H1 (cell line): ENCODE measurements around the gene CACNB2. TPM values are rescaled to one million over a fixed set of nuclear protein-coding genes. Genes with fewer than 3 reads are reported as not detected.
"Not testable (repeated sequence)": the region's sequence is repeated elsewhere in the genome, so short reads cannot be mapped to it uniquely, and the experiment has no call there.

ENCODE experiments used
- CTCF ChIA-PET: fragments of 300-600 bp; sonication (Branson Sonifier 250); formaldehyde crosslinking; loops from one replicate; lab custom pipeline; 2021; ENCODE audit not compliant: partially characterized antibody; lab: Charles Lee
- POLR2A ChIA-PET: fragments of 300-600 bp; sonication (Branson Sonifier 250); formaldehyde crosslinking; loops from one replicate; lab custom pipeline; 2021; ENCODE audit warnings: inconsistent platforms; ENCODE audit not compliant: partially characterized antibody; lab: Charles Lee
- DNase-seq, 2 experiments: peaks; one replicate each; pipeline versions ENCODE4 v3.0.0 to v3.0.0-alpha.2; 2010 to 2022; ENCODE audit warnings: low spot score in 2 of 2, low read depth in 1 of 2, mixed read lengths in 1 of 2
- FAIRE-seq: peaks from 2 replicates; lab custom pipeline; 2011; peaks lifted over from hg19 to GRCh38; lab: Jason Lieb, UNC
- H2AFZ ChIP-seq: 2 replicates; pipeline ENCODE4 v1.8.1; 2012; ENCODE audit warnings: low read length, inconsistent platforms
- H2AK5ac ChIP-seq: 2 replicates; pipeline ENCODE4 v1.6.1; 2013; ENCODE audit warnings: low read depth, low read length
- H2BK120ac ChIP-seq: replicated peaks from 2 replicates; pipeline ENCODE3; 2013; ENCODE audit warnings: low read depth, low read length, inconsistent platforms
- H2BK12ac ChIP-seq: 2 replicates; pipeline ENCODE4 v1.6.1; 2013; ENCODE audit warnings: low read depth, low read length
- H2BK15ac ChIP-seq: 2 replicates; pipeline ENCODE4 v1.6.1; 2013; ENCODE audit warnings: low read length
- H2BK20ac ChIP-seq: 2 replicates; pipeline ENCODE4 v1.6.1; 2013; ENCODE audit warnings: low read length
- H2BK5ac ChIP-seq: 2 replicates; pipeline ENCODE4 v1.6.1; 2013; ENCODE audit warnings: low read depth, low read length
- H3K14ac ChIP-seq: 2 replicates; pipeline ENCODE4 v1.6.1; 2013; ENCODE audit warnings: inconsistent platforms; ENCODE audit not compliant: insufficient read length
- H3K18ac ChIP-seq: 2 replicates; pipeline ENCODE4 v1.6.1; 2013; ENCODE audit warnings: low read length; ENCODE audit errors: extremely low read depth
- H3K23ac ChIP-seq: 2 replicates; pipeline ENCODE4 v1.6.1; 2013; ENCODE audit warnings: inconsistent platforms; ENCODE audit not compliant: insufficient read length
- H3K23me2 ChIP-seq: 2 replicates; pipeline ENCODE4 v1.6.1; 2013; ENCODE audit warnings: low read depth, low read length
- H3K27ac ChIP-seq: 2 replicates; pipeline ENCODE4 v1.6.1; 2011; ENCODE audit warnings: low read depth, low read length, inconsistent platforms
- H3K27me3 ChIP-seq, 4 experiments: replicated peaks in 1 of 4; 1 replicate in 1 of 4; 2 replicates in 3 of 4; pipeline versions ENCODE4 v1.6.1 to v1.8.1; 2011 to 2013; ENCODE audit warnings: low read length in 3 of 4, mild to moderate bottlenecking in 3 of 4, inconsistent platforms in 2 of 4, mixed read lengths in 2 of 4, moderate library complexity in 1 of 4; ENCODE audit not compliant: control insufficient read depth in 3 of 4, insufficient read depth in 3 of 4; ENCODE audit errors: extremely low read depth in 1 of 4
- H3K36me3 ChIP-seq, 4 experiments: 2 replicates each; pipeline versions ENCODE4 v1.6.1 to v1.8.1; 2011 to 2013; ENCODE audit warnings: mild to moderate bottlenecking in 4 of 4, low read length in 3 of 4, moderate library complexity in 2 of 4, control low read depth in 1 of 4, inconsistent platforms in 1 of 4; ENCODE audit not compliant: insufficient read depth in 4 of 4, control insufficient read depth in 2 of 4
- H3K4ac ChIP-seq: replicated peaks from 2 replicates; pipeline ENCODE3; 2013; ENCODE audit warnings: low read length, low read depth, mixed read lengths, inconsistent platforms; ENCODE audit not compliant: insufficient read length
- H3K4me1 ChIP-seq, 4 experiments: replicated peaks in 1 of 4; 1 replicate in 1 of 4; 2 replicates in 3 of 4; pipeline versions ENCODE4 v1.6.1 to v1.8.1; 2011 to 2013; ENCODE audit warnings: low read length in 3 of 4, inconsistent platforms in 2 of 4, mixed read lengths in 1 of 4; ENCODE audit not compliant: insufficient read depth in 4 of 4, control insufficient read depth in 3 of 4
- H3K4me2 ChIP-seq, 2 experiments: 2 replicates each; pipeline versions ENCODE4 v1.6.1 to v1.8.1; 2011 to 2013; ENCODE audit warnings: low read depth in 2 of 2, low read length in 2 of 2, control low read depth in 1 of 2, inconsistent platforms in 1 of 2, mild to moderate bottlenecking in 1 of 2; ENCODE audit not compliant: insufficient read depth in 1 of 2
- H3K4me3 ChIP-seq, 4 experiments: fragments of 200-600, 300-600 bp in 1 of 4; sonication (generic), shearing (Covaris generic), sonication (Bioruptor Twin) in 1 of 4; 2 replicates each; pipeline versions ENCODE4 v1.5.1 to v1.8.1; 2011 to 2016; ENCODE audit warnings: low read length in 4 of 4, low read depth in 3 of 4, control low read depth in 2 of 4, inconsistent platforms in 2 of 4, mild to moderate bottlenecking in 2 of 4, mixed read lengths in 1 of 4, moderate library complexity in 1 of 4; ENCODE audit not compliant: insufficient read depth in 2 of 4; ENCODE audit errors: extremely low read depth in 1 of 4
- H3K56ac ChIP-seq: replicated peaks from 2 replicates; pipeline ENCODE3; 2013; ENCODE audit warnings: low read depth, mild to moderate bottlenecking, mixed read lengths, low read length, inconsistent platforms; ENCODE audit not compliant: insufficient read length
- H3K79me1 ChIP-seq: 2 replicates; pipeline ENCODE4 v1.6.1; 2013; ENCODE audit warnings: low read depth, low read length, control low read depth
- H3K79me2 ChIP-seq, 2 experiments: 2 replicates each; pipeline versions ENCODE4 v1.6.1 to v1.8.1; 2012 to 2013; ENCODE audit warnings: low read length in 2 of 2, mild to moderate bottlenecking in 2 of 2, inconsistent platforms in 1 of 2; ENCODE audit not compliant: insufficient read depth in 2 of 2, control insufficient read depth in 1 of 2
- H3K9ac ChIP-seq, 4 experiments: replicated peaks in 1 of 4; 1 replicate in 1 of 4; 2 replicates in 3 of 4; pipeline versions ENCODE4 v1.6.1 to v1.8.1; 2011 to 2013; ENCODE audit warnings: low read depth in 3 of 4, low read length in 3 of 4, control low read depth in 2 of 4, mild to moderate bottlenecking in 2 of 4, moderate library complexity in 2 of 4, inconsistent platforms in 1 of 4; ENCODE audit errors: extremely low read depth in 1 of 4
- H3K9me3 ChIP-seq, 2 experiments: 2 replicates each; pipeline versions ENCODE4 v1.6.1 to v1.8.1; 2012 to 2013; ENCODE audit warnings: mild to moderate bottlenecking in 2 of 2, moderate library complexity in 2 of 2, control low read depth in 1 of 2, inconsistent platforms in 1 of 2, low read depth in 1 of 2, low read length in 1 of 2, mixed read lengths in 1 of 2; ENCODE audit not compliant: insufficient read depth in 2 of 2
- H4K20me1 ChIP-seq, 2 experiments: replicated peaks in 1 of 2; 2 replicates each; pipeline versions ENCODE3 to v1.8.1; 2011 to 2013; ENCODE audit warnings: inconsistent platforms in 2 of 2, low read length in 2 of 2, mild to moderate bottlenecking in 1 of 2; ENCODE audit not compliant: insufficient read depth in 2 of 2, control insufficient read depth in 1 of 2
- H4K5ac ChIP-seq: 2 replicates; pipeline ENCODE4 v1.6.1; 2013; ENCODE audit warnings: low read length, low read depth, mixed read lengths, inconsistent platforms; ENCODE audit not compliant: insufficient read length
- H4K8ac ChIP-seq: 2 replicates; pipeline ENCODE4 v1.8.0; 2013; ENCODE audit warnings: mild to moderate bottlenecking, moderate library complexity, low read length, inconsistent platforms; ENCODE audit not compliant: insufficient read depth; ENCODE audit errors: extremely low read depth
- H4K91ac ChIP-seq: replicated peaks from 2 replicates; pipeline ENCODE3; 2013; ENCODE audit warnings: low read length, mixed read lengths, inconsistent platforms; ENCODE audit not compliant: insufficient read length
- KDM1A ChIP-seq: fragments of 200-600, 300-600 bp; sonication (generic); IDR thresholded peaks from 2 replicates; pipeline ENCODE4 v1.7.1; 2016; ENCODE audit warnings: mild to moderate bottlenecking, low read length, borderline replicate concordance
- WGBS, 2 experiments: shearing (Covaris generic) in 1 of 2; methylation state at CpG; one replicate each; pipeline versions ENCODE4 v1.1.6 to v1.1.7; 2013 to 2015; ENCODE audit warnings: low lambda C conversion rate in 2 of 2, mixed read lengths in 2 of 2, inconsistent platforms in 1 of 2, low coverage in 1 of 2, missing lambda C conversion rate in 1 of 2; ENCODE audit not compliant: insufficient replicate concordance in 2 of 2, insufficient coverage in 1 of 2, insufficient read length in 1 of 2; ENCODE audit errors: extremely low coverage in 1 of 2, missing lambda C conversion rate in 1 of 2; 5-methylcytosine and 5-hydroxymethylcytosine counted together
- polyA plus RNA-seq, 7 experiments: library from polyadenylated mRNA; depleted of rRNA in 3 of 7; stranded (reverse) in 5 of 7; unstranded in 2 of 7; fragments of >200 nt in 5 of 7; fragments of 200-250 nt in 2 of 7; gene quantifications; 1 replicate in 5 of 7; 2 replicates in 1 of 7; 4 replicates in 1 of 7; pipeline versions ENCODE4 v1.2.1 to v1.2.3, GENCODE V29; 2011 to 2013; ENCODE audit warnings: missing spikeins in 2 of 7, mixed read lengths in 2 of 7
- total RNA-seq: library from RNA; stranded (reverse); fragmentation: NEBNext Ultra II Directional; extraction: Animal tissue kit (Norgen Biotek cat#: 25700); gene quantifications from 2 replicates; pipeline ENCODE4 v1.2.1, GENCODE V29; 2021

Gene CACNB2
- total and polyA plus RNA-seq, 2 of the 8 experiments (the other 6 are each of a cell fraction or from before 2014, with no cell fraction given): 2.4 to 3.2 TPM

GRCh38 chr10:18208186-18208585 lies 68.0 kb downstream of the CACNB2 start:
- H3K56ac ChIP-seq, H3K36me3 ChIP-seq, H4K91ac ChIP-seq, H4K8ac ChIP-seq, H3K4me2 ChIP-seq, FAIRE-seq, H2BK15ac ChIP-seq, H3K9me3 ChIP-seq, H3K23ac ChIP-seq, H3K23me2 ChIP-seq, H4K5ac ChIP-seq, H3K9ac ChIP-seq, H3K4me1 ChIP-seq, H4K20me1 ChIP-seq, H3K79me2 ChIP-seq, H3K4ac ChIP-seq, H2BK12ac ChIP-seq, H3K4me3 ChIP-seq, H3K27ac ChIP-seq, H3K18ac ChIP-seq, H3K27me3 ChIP-seq, DNase-seq, H3K79me1 ChIP-seq, H2AK5ac ChIP-seq, H2BK120ac ChIP-seq, H2BK5ac ChIP-seq, H3K14ac ChIP-seq, H2BK20ac ChIP-seq, H2AFZ ChIP-seq, POLR2A ChIA-PET: not testable (repeated sequence)
- WGBS, 2 experiments: 90% methylated on average over 3 of the region's 3 CpGs; no CpG with 5 or more reads in 1 of the 2 experiments
- CTCF ChIA-PET: interaction anchor here (0.6 to 3.0 kb wide), 4 partner anchors 9 to 360 kb away, joined by 3 to 10 read pairs (median 3); no protein-coding TSS in a partner anchor
- peak; percentile 49; the same call in 1 of the 2 replicates for TF ChIP-seq KDM1A
